HTERT RPE-1 (cell line): ENCODE measurements around the gene XPNPEP1.

Experiments
- in situ Hi-C: fragments of 300-500 bp; cut with MboI; formaldehyde crosslinking; loops from 4 replicates; pipeline ENCODE4 v1.14.3; 2020; ENCODE audit warnings: low sequenced_read_pairs

The XPNPEP1 gene

GRCh38 chr10:109922976-109923921 lies at the start of gene XPNPEP1:
Gene XPNPEP1, minus strand, starts transcription at chr10:109923511. Its CDS starts 78 bp downstream, at chr10:109923433.
- in situ Hi-C loops: no loop called here

DNA sequence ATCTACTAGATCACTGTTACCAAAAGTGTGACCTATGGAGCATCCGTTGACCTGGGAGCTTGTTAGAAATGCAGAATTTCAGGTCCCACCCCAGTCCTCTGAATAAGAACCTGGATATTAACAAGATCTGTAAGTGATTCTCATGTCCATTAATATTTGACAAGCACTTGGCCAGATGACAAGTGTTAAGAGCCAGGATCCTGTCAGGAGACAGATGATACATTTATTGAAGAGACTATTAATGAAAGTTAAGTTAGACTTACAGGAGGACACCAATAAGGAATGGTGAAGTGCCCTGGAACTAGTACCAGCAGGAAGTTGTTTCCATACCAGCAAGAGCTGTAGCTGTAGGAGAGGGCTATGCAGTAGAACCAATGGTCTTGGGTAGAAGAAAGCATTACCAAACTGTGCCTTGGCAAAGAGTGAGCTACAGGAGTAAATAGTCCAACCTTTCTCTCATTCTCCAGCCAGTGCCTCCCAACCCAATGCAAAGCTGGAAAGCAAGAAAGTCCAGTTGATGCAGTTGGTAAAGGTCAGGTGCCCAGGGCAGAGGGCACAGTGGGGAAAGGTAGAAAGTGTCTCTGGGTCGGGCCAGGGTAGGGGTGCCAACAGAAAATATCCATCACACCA lies 49.2 kb upstream of the XPNPEP1 start:
- in situ Hi-C loops: no loop called here

DNA sequence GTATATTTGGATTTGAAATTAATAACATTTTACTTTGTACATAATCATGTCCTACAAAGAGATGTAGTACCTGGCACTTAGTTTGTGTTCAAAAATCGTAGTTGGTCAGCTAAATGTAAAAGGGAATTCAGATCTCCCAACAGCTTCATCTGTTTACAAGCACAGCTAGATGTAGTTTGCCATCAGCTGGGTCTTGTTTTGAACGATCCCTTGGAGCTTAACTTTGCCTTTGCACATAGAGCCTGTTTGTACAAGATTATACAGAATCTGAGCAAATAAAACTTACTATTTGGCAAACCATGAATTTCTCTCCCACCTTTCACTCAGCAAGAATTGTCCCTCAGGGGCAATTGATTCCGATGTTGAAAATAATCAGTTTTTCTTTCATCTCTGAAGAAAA lies 48.3 kb upstream of the XPNPEP1 start:
- in situ Hi-C loops: no loop called here

- in situ Hi-C loops: no loop called here
Measured at GRCh38 chr10:109969760-109970346, 46.5 kb upstream of the XPNPEP1 start.

DNA sequence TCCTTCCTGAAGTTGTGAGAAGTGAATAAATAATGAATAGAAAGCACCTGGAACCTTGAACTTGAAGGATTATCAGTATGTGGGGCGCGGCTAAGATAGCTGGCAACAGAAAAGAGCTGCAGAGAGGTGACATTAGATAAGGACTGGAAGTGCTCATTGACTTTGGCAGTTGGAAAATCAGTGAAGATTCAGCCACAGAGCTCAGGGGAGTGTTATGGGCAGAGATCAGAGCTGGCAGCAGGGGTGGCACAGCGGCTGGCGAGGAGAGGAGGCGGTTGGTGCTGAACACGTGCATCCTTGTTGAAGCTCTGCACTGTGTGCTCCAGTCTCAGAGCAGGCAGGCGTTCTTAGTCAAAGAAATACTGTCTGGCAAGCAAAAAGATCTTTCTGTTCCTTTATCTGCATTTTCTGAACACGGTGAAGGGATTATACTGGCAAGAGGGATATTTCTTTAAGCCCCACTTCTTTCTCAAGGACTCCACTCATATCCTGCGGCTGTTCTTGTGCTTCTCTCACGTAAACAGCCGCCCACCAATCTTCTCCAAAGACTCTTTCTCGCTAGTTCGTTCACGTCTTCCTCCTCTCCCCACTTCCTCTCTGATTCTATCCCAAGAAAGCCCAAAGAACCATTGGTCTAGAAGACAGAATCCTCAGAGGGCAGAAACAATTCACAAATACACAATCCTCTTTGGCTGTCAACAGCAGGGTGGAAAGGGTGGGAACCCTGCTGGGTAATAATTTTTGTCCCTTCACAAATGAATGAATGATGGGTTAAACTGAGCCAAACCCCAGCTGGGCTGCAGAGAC lies 45.8 kb upstream of the XPNPEP1 start:
- in situ Hi-C loops: no loop called here

- in situ Hi-C loops: no loop called here
Measured at GRCh38 chr10:109967739-109968088, 44.4 kb upstream of the XPNPEP1 start.

- in situ Hi-C loops: no loop called here
Measured at GRCh38 chr10:109966961-109967738, 43.8 kb upstream of the XPNPEP1 start.

GRCh38 chr10:109964318-109964717 lies 41.0 kb upstream of the XPNPEP1 start:
- in situ Hi-C loops: no loop called here

DNA sequence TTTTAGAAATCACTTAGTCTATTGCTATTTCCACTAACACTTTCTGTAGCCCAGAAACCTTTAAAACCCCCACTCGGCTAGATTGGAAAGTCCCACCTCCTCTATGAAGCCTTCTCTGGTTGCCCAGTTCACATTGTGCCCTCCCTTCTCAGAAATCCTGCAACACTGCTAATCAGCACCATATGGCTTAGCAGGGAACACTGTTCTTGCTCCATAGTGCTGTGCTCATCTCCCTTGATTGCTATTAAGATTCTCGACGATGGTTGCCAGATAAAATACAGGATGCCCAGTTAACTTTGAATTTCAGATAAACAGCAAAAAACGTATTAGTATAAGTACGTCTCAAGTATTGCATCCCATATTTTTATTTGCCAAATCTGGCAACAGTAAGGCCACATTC lies 40.1 kb upstream of the XPNPEP1 start:
- in situ Hi-C loops: no loop called here

DNA sequence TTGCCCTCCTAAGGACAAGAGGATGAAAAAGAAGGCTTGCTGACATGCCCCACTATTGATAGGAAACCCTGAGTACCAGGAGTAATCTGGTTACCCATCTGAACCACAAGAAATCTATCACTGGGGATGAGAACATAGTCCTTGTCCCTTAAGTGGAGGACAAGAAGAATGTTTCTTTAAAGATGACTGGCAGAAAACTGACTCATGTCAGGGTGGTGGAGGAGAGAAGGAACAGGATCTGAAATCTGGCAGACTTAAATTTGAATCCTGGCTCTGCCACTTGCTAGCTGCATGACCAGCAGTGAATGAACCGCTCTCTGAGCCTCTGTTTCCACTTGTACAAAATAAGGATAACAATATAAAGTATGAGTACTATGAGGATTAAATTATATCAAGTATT lies 38.9 kb upstream of the XPNPEP1 start:
- in situ Hi-C loops: no loop called here

- in situ Hi-C loops: no loop called here
Measured at GRCh38 chr10:109961174-109962001, 38.1 kb upstream of the XPNPEP1 start.

DNA sequence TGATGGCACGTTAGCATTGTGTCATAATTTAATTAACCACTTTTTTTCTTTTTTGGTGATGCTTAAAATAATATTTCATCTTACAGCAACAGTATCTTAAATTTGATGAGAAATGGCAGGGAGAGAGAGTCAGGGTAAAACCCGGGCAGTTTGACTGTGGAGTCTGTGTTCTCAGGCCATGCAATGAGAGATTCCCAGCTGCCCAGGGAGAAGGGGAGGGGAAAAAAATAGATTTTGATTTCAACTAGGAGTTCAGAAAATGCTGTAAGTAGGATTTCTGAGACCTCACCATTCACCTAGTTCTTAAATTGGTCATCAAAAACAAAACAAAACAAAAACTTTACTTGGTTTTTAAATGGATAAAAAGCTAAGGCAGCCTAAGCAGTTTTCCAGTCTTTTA lies 37.4 kb upstream of the XPNPEP1 start:
- in situ Hi-C loops: no loop called here

GRCh38 chr10:109959259-109960145 lies 36.2 kb upstream of the XPNPEP1 start:
- in situ Hi-C loops: no loop called here

DNA sequence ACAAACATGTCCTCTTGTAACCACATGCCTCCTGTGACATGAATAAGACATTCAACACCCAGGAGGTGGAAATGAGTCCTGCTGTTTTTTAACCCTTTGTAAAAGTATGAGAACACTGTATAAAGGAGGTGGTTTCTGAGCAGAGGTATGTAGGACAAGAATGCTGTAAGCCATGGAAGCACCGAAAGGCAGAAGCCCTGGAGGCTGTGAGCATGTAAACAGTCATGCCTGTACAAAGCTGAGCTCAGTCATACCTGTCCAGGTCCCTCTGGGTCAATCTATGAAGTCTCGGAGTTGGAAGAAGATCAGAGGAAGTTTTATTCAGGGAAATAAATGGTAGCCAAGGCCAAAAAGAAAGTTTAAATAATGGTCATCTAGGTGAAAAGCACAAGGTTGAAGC lies 34.7 kb upstream of the XPNPEP1 start:
- in situ Hi-C loops: no loop called here

- in situ Hi-C loops: no loop called here
Measured at GRCh38 chr10:109957092-109957797, 33.9 kb upstream of the XPNPEP1 start.

- in situ Hi-C loops: no loop called here
Measured at GRCh38 chr10:109956454-109957091, 33.3 kb upstream of the XPNPEP1 start.

DNA sequence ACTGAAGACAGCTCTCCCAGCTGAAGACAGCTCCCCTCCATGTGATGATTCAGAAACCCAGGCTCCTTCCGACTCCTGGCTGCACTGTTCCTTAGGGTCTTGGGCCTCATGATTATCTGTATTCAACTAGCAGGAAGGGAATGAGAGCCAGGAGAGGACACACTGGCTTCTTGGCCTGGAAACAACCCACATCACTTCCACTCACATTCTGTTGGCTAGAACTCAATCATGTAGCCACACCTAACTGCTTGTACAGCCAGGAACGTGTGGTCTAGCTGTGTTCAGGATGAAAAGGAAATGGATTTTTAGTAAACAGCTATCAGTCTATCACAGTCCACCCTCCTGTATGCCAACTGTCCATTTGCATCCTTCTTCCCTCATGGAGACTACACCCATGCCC lies 30.5 kb upstream of the XPNPEP1 start:
- in situ Hi-C loops: no loop called here
